A673 (cell line): ENCODE data around the gene IFT52. TPM values are rescaled to one million over a fixed set of nuclear protein-coding genes. Genes with fewer than 3 reads are reported as not detected.

Source experiments
- BruUV-seq: library from RNA; stranded (reverse); fragments of 400-500 nt; replicated peaks from 2 replicates; lab custom pipeline; 2021; lab: Mats Ljungman, UMichigan
- CTCF ChIA-PET: fragments of 300-600 bp; sonication (Branson Sonifier 250); formaldehyde crosslinking; loops from one replicate; lab custom pipeline; 2022; ENCODE audit warnings: antibody characterized with exemption; lab: Charles Lee
- POLR2A ChIA-PET: fragments of 300-600 bp; sonication (Branson Sonifier 250); formaldehyde crosslinking; loops from one replicate; lab custom pipeline; 2022; ENCODE audit warnings: antibody characterized with exemption; ENCODE audit not compliant: low non-redundant PET; lab: Charles Lee
- DNase-seq: peaks from one replicate; pipeline ENCODE4 v3.0.0-alpha.2; 2015; ENCODE audit warnings: low spot score
- H3K27ac ChIP-seq: fragments of 200-600 bp; sonication (generic); 2 replicates; pipeline ENCODE4 v1.5.1; 2016; ENCODE audit warnings: mixed run types, low read depth, mild to moderate bottlenecking, mixed read lengths, antibody characterized with exemption, low read length; ENCODE audit not compliant: poor library complexity, severe bottlenecking
- H3K27me3 ChIP-seq: fragments of 200-600 bp; sonication (generic); replicated peaks from 2 replicates; pipeline ENCODE4 v1.6.1; 2017; ENCODE audit warnings: mixed run types, low read depth, mild to moderate bottlenecking, mixed read lengths, antibody characterized with exemption, low read length; ENCODE audit not compliant: insufficient read depth, poor library complexity
- H3K36me3 ChIP-seq: fragments of 200-600 bp; sonication (generic); 2 replicates; pipeline ENCODE4 v1.6.1; 2016; ENCODE audit warnings: mixed run types, mild to moderate bottlenecking, mixed read lengths, antibody characterized with exemption, low read length; ENCODE audit not compliant: insufficient read depth, poor library complexity, severe bottlenecking
- H3K4me1 ChIP-seq: fragments of 200-600 bp; sonication (generic); 2 replicates; pipeline ENCODE4 v1.6.1; 2017; ENCODE audit warnings: mixed run types, mild to moderate bottlenecking, mixed read lengths, antibody characterized with exemption, low read length; ENCODE audit not compliant: insufficient read depth, poor library complexity, severe bottlenecking
- H3K4me3 ChIP-seq: fragments of 200-600 bp; sonication (generic); 2 replicates; pipeline ENCODE4 v1.5.1; 2016; ENCODE audit warnings: low read depth, mixed run types, mild to moderate bottlenecking, mixed read lengths, low read length; ENCODE audit not compliant: poor library complexity, severe bottlenecking
- H3K9me3 ChIP-seq: fragments of 200-600 bp; sonication (generic); 2 replicates; pipeline ENCODE4 v1.6.1; 2016; ENCODE audit warnings: mixed run types, low read depth, mild to moderate bottlenecking, mixed read lengths, antibody characterized with exemption, low read length; ENCODE audit not compliant: poor library complexity, severe bottlenecking
- EZH2 ChIP-seq: fragments of 200-600 bp; sonication (generic); IDR thresholded peaks from 2 replicates; pipeline ENCODE4 v1.6.1; 2017; ENCODE audit warnings: borderline replicate concordance, low read depth, mild to moderate bottlenecking, mixed read lengths, antibody characterized with exemption, low read length; ENCODE audit not compliant: poor library complexity, severe bottlenecking
- intact Hi-C: fragments of 100-400 bp; cut with micrococcal nuclease; formaldehyde crosslinking; loops from one replicate; pipeline ENCODE4 v1.10.0; 2022; ENCODE audit not compliant: unreplicated experiment
- total RNA-seq: library from RNA; stranded (reverse); gene quantifications from 2 replicates; pipeline ENCODE4 v1.2.3, GENCODE V29; 2021
- TF ChIP-seq, protein P1 (sequence below): fragments of 300-800, 200-600 bp; sonication (generic); conservative IDR thresholded peaks from 2 replicates; pipeline ENCODE4 v1.5.1; 2017; ENCODE audit warnings: low read depth, mild to moderate bottlenecking, antibody characterized with exemption, low read length, moderate library complexity, mixed read lengths

IFT52 gene
- total RNA-seq, 1 experiment from 2014 or later: 44.3 TPM

DNA sequence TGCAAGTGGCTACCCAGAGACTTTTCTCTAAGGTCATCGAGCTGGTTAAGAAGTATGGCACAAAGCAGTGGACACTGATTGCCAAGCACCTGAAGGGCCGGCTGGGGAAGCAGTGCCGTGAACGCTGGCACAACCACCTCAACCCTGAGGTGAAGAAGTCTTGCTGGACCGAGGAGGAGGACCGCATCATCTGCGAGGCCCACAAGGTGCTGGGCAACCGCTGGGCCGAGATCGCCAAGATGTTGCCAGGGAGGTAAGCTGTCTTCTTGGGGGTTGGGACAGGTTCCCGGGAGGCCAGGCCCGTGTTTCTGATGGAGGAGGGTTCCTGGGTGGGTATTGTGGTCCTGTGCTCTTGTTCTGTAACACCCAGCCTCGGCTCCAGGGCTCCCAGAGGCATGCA lies 96.1 kb downstream of the IFT52 start:
- H3K4me3 ChIP-seq: no peak overlapping the region
- no peak overlapping the region for H3K27ac ChIP-seq
- BruUV-seq: no TSS peak
- POLR2A ChIA-PET: no interaction called here
- DNase-seq: no peak
- CTCF ChIA-PET: no interaction called here
- H3K9me3 ChIP-seq: no peaks in the 10 kb centered on the region
- peaks cover 47% of the 10 kb centered on the region for H3K36me3 ChIP-seq
- H3K27me3 ChIP-seq: no peaks in the 10 kb centered on the region
- intact Hi-C loops: loop anchor here (10.0 kb wide), 1 partner anchor 152 kb away; no protein-coding TSS in a partner anchor
- no peaks in the 10 kb centered on the region for H3K4me1 ChIP-seq
- TF ChIP-seq EZH2: no peak
- TF ChIP-seq, protein P1, sequence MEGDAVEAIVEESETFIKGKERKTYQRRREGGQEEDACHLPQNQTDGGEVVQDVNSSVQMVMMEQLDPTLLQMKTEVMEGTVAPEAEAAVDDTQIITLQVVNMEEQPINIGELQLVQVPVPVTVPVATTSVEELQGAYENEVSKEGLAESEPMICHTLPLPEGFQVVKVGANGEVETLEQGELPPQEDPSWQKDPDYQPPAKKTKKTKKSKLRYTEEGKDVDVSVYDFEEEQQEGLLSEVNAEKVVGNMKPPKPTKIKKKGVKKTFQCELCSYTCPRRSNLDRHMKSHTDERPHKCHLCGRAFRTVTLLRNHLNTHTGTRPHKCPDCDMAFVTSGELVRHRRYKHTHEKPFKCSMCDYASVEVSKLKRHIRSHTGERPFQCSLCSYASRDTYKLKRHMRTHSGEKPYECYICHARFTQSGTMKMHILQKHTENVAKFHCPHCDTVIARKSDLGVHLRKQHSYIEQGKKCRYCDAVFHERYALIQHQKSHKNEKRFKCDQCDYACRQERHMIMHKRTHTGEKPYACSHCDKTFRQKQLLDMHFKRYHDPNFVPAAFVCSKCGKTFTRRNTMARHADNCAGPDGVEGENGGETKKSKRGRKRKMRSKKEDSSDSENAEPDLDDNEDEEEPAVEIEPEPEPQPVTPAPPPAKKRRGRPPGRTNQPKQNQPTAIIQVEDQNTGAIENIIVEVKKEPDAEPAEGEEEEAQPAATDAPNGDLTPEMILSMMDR: no peak

DNA sequence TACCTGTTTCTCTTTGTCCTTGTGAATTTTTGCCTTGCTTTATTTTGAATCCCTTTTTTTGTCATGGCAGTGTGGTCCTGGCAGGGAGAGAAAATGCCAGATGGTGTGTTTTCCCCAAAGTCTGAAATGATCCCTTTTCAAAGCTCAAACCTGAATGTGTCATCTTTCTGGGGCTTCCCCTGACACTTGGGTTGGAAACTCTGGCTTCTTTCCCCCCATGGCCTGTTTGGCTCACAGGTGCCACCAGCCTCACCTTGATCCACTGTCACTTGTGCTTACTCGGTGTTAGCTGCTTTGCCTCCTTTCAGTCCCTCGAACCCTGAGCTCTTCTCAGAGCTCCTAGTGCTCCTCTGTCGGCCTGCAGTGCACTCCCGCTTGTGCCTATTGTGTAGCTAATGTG lies 98.4 kb downstream of the IFT52 start:
- H3K36me3 ChIP-seq: peaks cover 52% of the 10 kb centered on the region
- BruUV-seq: no TSS peak
- CTCF ChIA-PET: no interaction called here
- H3K4me3 ChIP-seq: no peak overlapping the region
- H3K27me3 ChIP-seq: no peaks in the 10 kb centered on the region
- H3K27ac ChIP-seq: no peak overlapping the region
- intact Hi-C loops: loop anchor here (10.0 kb wide), 1 partner anchor 154 kb away; no protein-coding TSS in a partner anchor
- POLR2A ChIA-PET: interaction anchor here (0.5 kb wide), 1 partner anchor 152 kb away, joined by 3 read pairs; no protein-coding TSS in a partner anchor
- no peak for DNase-seq
- H3K4me1 ChIP-seq: no peaks in the 10 kb centered on the region
- no peak for TF ChIP-seq EZH2
- TF ChIP-seq, protein P1: no peak
- H3K9me3 ChIP-seq: no peaks in the 10 kb centered on the region

DNA sequence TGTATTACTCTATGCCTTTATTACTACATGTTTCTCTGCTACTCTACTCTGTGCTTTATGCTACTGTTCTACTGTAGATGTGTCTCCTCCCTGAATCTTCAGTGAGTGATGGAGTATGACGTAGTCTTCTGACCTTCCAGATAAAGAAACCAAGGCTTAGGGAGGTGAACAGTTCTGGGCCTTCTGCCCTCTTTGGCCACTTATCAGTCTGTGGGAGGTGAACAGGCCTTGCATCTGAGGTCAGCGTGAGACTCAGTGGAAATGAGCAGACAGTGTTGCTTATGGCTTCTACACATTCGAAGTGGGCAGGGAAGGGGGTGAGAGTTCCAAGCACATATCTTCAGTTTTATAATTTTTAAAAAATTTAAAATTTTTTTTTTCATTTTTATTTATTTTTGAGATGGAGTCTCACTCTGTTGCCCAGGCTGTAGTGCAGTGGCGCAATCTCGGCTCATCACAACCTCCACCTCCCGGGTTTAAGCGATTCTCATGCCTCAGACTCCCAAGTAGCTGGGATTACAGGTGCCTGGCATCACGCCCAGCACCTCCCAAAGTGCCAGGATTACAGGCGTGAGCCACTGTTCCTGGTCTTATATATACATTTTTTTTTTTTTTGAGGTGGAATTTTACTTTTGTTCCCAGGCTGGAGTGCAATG lies 100.3 kb downstream of the IFT52 start:
- intact Hi-C loops: loop anchor here (5.0 kb wide), 1 partner anchor 239 kb away; no protein-coding TSS in a partner anchor
- Histone ChIP-seq H3K9me3 (no peaks in the 10 kb centered on the region), H3K4me1 (no peaks in the 10 kb centered on the region), H3K27ac (no peak overlapping the region), H3K4me3 (no peak overlapping the region), H3K27me3 (no peaks in the 10 kb centered on the region), H3K36me3 (peaks cover 51% of the 10 kb centered on the region)
- DNase-seq: no peak
- ChIA-PET POLR2A (no interaction called here), CTCF (interaction anchor here (0.7 kb wide), 1 partner anchor 11 kb away, joined by 4 read pairs; no protein-coding TSS in a partner anchor)
- TF ChIP-seq, protein P1: no peak
- TF ChIP-seq EZH2: no peak
- no TSS peak for BruUV-seq
